GM19463 (cell line): ENCODE results near the gene CLEC4M.
"Not testable (repeated sequence)": the region's sequence is repeated elsewhere in the genome, so short reads cannot be mapped to it uniquely, and the experiment has no call there.

ENCODE experiments used
- ATAC-seq: cut with Tn5 transposase; IDR thresholded peaks from one replicate; pipeline ENCODE4 v1.9.1; 2021; ENCODE audit warnings: mild to moderate bottlenecking, moderate library complexity; ENCODE audit not compliant: unreplicated experiment

CLEC4M gene

GRCh38 chr19:7772752-7773291 lies 9.8 kb downstream of the CLEC4M start:
- no peak for ATAC-seq

GRCh38 chr19:7773841-7774240 lies 10.8 kb downstream of the CLEC4M start:
- ATAC-seq = no peak

GRCh38 chr19:7775761-7776160 lies 12.7 kb downstream of the CLEC4M start:
- no peak for ATAC-seq

- ATAC-seq = no peak
Observed at GRCh38 chr19:7778081-7778480, 15.0 kb downstream of the CLEC4M start.

GRCh38 chr19:7779631-7780486 lies 16.8 kb downstream of the CLEC4M start:
- ATAC-seq = no peak

GRCh38 chr19:7781157-7781556 lies 18.1 kb downstream of the CLEC4M start:
- ATAC-seq = no peak

- ATAC-seq = no peak
Observed at GRCh38 chr19:7783991-7784423, 21.0 kb downstream of the CLEC4M start.

GRCh38 chr19:7784856-7785255 lies 21.8 kb downstream of the CLEC4M start:
- no peak for ATAC-seq

- ATAC-seq = no peak
Observed at GRCh38 chr19:7787141-7787540, 24.1 kb downstream of the CLEC4M start.

- no peak for ATAC-seq
Observed at GRCh38 chr19:7787602-7788177, 24.6 kb downstream of the CLEC4M start.

GRCh38 chr19:7788178-7788932 lies 25.3 kb downstream of the CLEC4M start:
- no peak for ATAC-seq

- ATAC-seq = no peak
Observed at GRCh38 chr19:7788933-7789323, 25.9 kb downstream of the CLEC4M start.

- no peak for ATAC-seq
Observed at GRCh38 chr19:7789447-7789846, 26.4 kb downstream of the CLEC4M start.

GRCh38 chr19:7790416-7790815 lies 27.4 kb downstream of the CLEC4M start:
- no peak for ATAC-seq

GRCh38 chr19:7792281-7792680 lies 29.2 kb downstream of the CLEC4M start:
- ATAC-seq = no peak

- ATAC-seq = not testable (repeated sequence)
Observed at GRCh38 chr19:7792701-7793100, 29.7 kb downstream of the CLEC4M start.

GRCh38 chr19:7793493-7793892 lies 30.4 kb downstream of the CLEC4M start:
- no peak for ATAC-seq

- ATAC-seq = no peak
Observed at GRCh38 chr19:7795555-7796161, 32.6 kb downstream of the CLEC4M start.

GRCh38 chr19:7799640-7800355 lies 36.8 kb downstream of the CLEC4M start:
- no peak for ATAC-seq

GRCh38 chr19:7801020-7801570 lies 38.1 kb downstream of the CLEC4M start:
- ATAC-seq = no peak
